B cell (primary cell): ENCODE data around the gene STAMBPL1. TPM values are rescaled to one million over a fixed set of nuclear protein-coding genes. Genes with fewer than 3 reads are reported as not detected.

Experiments used
- polyA plus RNA-seq: library from polyadenylated mRNA; depleted of rRNA; stranded (reverse); fragments of >200 nt; gene quantifications from 2 replicates; pipeline ENCODE4 v1.2.3, GENCODE V29; 2012
- total RNA-seq, 2 donors: library from RNA; stranded (reverse); fragments of 120-200 nt in 1 of 2; gene quantifications; 1 replicate in 1 of 2; 2 replicates in 1 of 2; pipeline versions ENCODE4 v1.2.3 to v1.2.4, GENCODE V29; 2013 to 2022

Gene STAMBPL1
- total and polyA plus RNA-seq, 2 donors (not counting 1 experiment from before 2014, with no cell fraction given) = 50.3 to 64.2 TPM

Other genes with a start within 250 kb of the STAMBPL1 start
- gene LIPF, start 215.8 kb upstream of the STAMBPL1 start, total RNA-seq = not detected in 2 replicates
- not detected in 2 replicates for gene LIPF, start 215.8 kb upstream of the STAMBPL1 start, polyA plus RNA-seq
- not detected in 2 replicates for gene LIPK, start 174.0 kb upstream of the STAMBPL1 start, total RNA-seq
- not detected in 2 replicates for gene LIPK, start 174.0 kb upstream of the STAMBPL1 start, polyA plus RNA-seq
- not detected in 2 replicates for gene LIPN, start 120.2 kb upstream of the STAMBPL1 start, total RNA-seq
- 0.12 TPM in 1 of 2 replicates, not detected in the other for gene LIPN, start 120.2 kb upstream of the STAMBPL1 start, polyA plus RNA-seq
- not detected in 2 replicates for gene LIPM, start 77.5 kb upstream of the STAMBPL1 start, total RNA-seq
- not detected in 2 replicates for gene LIPM, start 77.5 kb upstream of the STAMBPL1 start, polyA plus RNA-seq
- gene ANKRD22, start 28.4 kb upstream of the STAMBPL1 start, total RNA-seq = not detected in 2 replicates
- gene ANKRD22, start 28.4 kb upstream of the STAMBPL1 start, polyA plus RNA-seq = 0.09 TPM in 1 of 2 replicates, not detected in the other
- 1.6 and 1.8 TPM in 2 replicates for gene ACTA2, start 72.5 kb downstream of the STAMBPL1 start, total RNA-seq
- 0.69 and 3.7 TPM in 2 replicates for gene ACTA2, start 72.5 kb downstream of the STAMBPL1 start, polyA plus RNA-seq
- gene FAS, start 110.6 kb downstream of the STAMBPL1 start, total RNA-seq = 11.5 and 13.7 TPM in 2 replicates
- gene FAS, start 110.6 kb downstream of the STAMBPL1 start, polyA plus RNA-seq = 8.0 and 12.4 TPM in 2 replicates